HG02938 (cell line): ENCODE results near the gene WASHC1.
"Not testable (repeated sequence)": the region's sequence is repeated elsewhere in the genome, so short reads cannot be mapped to it uniquely, and the experiment has no call there.

Experiments used
- ATAC-seq: cut with Tn5 transposase; IDR thresholded peaks from one replicate; pipeline ENCODE4 v1.9.1; 2021; ENCODE audit warnings: mild to moderate bottlenecking, moderate library complexity; ENCODE audit not compliant: unreplicated experiment

WASHC1 gene

GRCh38 chr9:14129-14809, 15.0 kb downstream of the WASHC1 start:
- not testable (repeated sequence) for ATAC-seq

GRCh38 chr9:11206-11605, 18.1 kb downstream of the WASHC1 start:
- not testable (repeated sequence) for ATAC-seq

- not testable (repeated sequence) for ATAC-seq
These were observed 18.6 kb downstream of the WASHC1 start for GRCh38 chr9:10653-11053.

- ATAC-seq: not testable (repeated sequence)
These were observed 19.0 kb downstream of the WASHC1 start for GRCh38 chr9:10207-10606.
